Stimulated activated CD8-positive, alpha-beta memory T cell treated with anti-CD3 and anti-CD28 coated beads, Interleukin-15, amount 100 ng/mL, for 24 hours (primary cell): ENCODE measurements around the gene ARHGAP4.

ENCODE experiments used
- DNase-seq: peaks from one replicate; pipeline ENCODE4 v3.0.0-alpha.2; 2020; ENCODE audit warnings: low read depth

ARHGAP4 gene

DNA sequence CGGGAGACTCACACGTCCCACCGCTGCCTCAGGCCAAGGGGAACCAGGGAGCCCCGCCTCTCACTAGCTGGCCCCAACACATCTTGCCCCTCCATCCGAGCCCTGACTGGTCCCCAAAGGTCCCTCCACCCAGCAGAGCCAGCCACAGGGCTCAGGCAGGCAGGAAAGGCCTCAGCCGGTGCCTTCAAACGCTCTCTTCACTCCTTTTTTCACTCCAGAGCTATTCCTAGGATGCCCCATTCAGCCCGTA, 1.5 kb upstream of the ARHGAP4 start:
- no peak for DNase-seq

DNA sequence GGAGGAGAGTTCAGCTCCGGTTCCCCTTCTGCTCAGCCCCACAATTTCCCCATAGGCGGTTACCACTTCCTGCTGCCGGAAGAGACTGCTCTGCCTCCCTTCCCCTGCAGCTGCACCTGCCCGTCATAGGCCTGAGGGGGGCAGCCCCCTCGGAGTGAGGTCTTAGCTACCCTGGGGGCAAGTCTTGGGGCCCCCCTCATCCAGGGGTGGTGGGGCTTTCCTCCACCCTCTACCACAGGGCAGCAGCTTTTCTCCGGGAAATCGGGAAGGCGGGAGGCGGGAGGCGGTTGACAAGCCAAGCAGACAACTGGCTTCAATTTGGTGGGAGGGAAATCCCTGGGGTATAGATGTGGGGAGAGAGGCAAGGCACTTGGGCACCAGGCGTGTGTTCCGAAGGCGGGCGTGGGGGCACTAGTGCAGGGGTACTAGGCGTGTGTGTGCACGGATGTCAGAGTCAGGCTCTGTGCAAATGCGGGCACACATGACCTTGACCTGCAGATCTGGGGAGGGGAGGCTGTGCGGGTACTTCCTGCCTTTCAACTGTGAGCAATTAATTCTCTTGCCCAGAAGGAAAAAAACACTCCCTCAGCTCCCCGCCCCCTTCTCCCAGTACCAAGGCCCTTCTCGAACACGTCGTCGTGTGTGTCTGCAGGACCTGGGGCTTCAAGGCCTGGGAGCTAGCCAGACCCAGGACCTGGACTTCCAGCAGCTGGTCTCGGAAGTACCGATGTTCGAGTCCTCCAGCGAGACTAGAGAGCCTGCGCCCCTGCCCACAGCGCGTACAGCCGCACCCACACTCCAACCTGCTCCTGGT, 1.0 kb upstream of the ARHGAP4 start:
- no peak for DNase-seq

DNA sequence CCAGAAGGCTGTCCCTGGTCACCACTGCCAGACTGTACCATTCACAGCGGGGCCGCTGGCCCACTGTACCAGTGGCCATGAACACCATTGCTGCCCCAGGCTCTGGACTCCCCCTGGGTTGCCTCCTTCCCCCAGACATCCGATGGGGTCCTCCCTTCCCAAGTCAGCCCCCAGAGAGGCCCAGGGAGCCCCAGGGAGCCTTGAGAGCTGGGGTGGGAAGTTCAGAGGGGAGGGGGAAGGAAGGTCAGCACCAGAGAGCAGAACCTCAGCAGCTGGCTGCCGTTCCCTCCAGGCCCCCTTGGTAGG, 441 bp upstream of the ARHGAP4 start:
- DNase-seq: no peak

DNA sequence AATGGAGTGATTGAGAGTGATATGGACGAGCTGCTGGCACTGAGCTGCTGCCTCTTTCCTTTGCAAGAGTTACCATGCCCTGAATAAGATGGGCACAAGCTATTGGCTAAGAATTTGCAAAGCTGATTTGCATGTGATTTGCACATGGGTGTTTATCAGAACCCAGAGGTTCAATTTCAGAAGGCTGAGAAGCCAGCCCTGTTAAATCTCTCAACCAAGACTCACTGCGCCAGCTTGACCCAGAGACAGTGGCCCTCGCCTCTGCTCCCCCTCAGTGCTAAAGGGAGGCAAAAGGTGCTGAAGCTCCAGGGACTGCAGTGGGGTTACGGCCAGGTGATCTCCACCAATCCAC, 701 bp downstream of the ARHGAP4 start:
- no peak for DNase-seq

DNA sequence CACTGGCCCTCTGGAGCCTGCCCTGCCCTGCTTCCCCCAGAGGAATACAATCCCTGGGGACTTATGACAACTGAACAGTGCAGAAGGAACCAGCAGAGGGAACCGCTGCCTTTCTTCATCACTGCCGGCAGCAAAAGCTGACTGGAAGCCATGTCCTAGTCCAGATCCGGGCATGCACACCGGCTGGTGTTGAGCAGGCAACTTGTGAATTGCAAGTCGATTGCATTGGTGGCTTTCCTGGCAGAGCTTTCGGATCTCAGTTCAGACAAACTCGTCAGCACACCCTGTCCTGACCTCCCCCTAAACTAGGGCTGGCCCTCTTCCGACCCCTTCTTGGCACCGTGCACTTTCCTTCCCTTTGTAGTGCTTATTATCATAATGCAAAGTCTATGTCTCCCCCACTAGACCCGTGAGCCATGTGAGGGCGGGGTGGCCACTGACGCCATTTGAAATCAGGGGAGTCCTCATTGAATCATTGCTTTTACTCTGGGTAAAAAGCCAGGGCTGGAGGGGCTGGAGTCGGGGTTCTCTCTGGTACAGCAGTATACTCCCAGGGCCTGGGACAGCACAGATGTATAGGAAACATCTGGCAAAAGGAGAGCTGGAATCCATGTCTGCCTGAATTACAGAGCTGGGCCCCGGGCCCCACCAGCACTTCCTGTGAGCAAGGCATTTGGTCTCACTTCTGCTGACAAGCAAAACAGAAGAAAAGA, 1.8 kb downstream of the ARHGAP4 start:
- no peak for DNase-seq

DNA sequence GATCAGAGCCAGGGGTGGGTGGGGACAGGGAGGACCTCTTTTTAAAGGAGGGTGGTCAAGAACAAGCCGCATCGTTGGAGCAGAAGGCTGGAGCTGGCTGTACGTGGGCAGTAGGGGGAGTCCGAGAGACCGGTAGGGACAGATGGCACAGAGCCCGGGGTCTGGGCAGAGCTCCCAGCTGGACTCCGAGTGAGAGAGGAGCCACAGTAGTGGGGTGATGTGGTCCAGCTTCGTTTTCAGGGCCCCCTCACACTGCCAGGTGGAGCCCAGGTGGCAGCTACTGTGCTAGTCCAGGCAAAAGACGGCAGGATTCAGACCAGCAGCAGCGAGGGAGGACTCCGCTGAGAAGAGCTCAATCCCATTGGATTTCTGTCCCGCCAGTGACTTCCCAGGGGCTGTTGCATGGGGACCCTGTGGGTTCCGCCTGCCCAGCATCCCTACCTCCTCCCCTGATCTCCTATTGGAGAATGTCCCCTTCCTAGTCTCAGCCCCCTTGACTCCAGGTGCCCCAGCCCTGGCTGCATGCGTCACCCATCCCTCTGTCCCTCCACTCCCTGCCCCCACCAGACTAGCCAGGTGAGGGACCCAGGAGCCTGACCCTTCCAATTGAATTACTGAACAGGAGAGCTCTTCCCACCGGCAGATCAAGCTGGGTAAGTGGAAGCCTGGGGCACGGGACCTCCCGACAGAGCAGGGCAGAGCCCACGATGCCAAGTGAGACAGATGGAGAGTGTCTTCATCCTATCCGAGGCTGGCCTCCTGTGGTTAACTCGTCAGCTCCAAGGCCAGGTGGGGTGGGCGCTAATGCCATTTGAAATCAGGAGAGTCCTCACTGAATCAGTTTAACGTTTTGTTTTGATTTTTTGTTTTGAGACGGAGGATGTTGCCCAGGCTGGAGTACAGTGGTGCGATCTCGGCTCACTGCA, 2.9 kb downstream of the ARHGAP4 start:
- no peak for DNase-seq

DNA sequence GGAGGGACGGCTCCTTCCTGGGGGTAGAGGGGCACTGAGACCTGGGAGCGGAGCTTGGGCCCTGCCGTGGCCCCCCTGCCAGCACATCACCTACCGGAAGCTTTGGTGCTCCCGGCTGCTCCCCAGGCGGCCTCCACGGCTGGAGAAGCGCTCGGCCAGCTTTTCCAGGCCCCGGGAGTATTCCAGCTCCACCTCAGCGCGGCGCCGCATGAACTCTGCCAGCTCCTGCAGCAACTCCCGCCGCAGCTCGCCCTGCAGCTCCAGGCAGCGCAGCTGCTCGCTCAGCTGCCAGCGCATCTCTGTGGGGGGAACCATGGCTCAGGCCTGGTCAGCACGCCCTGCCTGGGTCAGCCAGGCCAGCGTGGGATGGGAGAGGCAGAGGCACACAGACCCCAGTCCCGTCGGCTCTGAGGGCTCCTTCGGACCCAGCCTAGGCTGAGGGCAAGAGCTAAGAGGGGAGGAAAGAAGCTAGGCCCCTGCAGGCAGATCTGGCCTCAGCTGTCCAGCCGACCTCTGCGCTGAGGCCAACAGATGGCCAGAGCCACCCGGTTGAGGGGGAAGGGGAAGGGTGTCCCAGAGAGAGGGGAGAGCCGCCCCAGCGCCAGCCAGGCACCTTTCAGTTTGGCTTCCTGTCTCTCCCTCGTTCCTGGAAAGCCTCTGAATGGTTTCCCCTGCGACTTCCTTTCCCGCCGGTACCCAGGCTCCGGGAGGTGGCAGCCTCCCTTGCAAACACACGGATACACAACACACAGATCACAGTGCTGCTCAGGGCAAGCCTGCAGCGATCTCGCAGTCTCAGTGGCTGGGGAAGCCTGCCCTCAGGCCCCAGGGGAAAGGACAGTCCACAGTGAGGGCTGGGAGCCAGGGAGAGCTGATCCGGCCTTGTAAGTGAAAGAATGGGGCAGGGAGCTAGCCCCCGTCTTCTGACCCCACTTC, 4.3 kb downstream of the ARHGAP4 start:
- no peak for DNase-seq

DNA sequence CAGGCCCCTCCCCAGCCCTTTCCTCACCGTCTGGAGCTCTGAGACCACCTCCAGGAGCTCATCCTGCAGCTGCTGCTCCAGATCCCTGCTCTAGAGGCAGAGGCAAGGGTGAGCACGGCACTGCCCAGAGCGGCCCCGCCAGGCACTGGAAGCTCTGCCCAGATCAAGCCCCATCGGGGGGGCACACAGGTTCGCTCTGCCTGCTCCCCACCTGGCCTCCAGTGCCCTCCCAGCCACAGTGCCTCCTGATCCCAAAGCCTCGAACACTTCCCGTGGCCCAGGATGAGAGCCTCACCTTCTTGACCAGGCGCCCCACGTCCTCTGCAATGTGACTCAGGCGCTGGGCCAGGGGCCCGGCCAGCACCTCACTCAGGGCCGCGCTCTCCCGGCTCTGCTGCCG, 5.0 kb downstream of the ARHGAP4 start:
- no peak for DNase-seq

DNA sequence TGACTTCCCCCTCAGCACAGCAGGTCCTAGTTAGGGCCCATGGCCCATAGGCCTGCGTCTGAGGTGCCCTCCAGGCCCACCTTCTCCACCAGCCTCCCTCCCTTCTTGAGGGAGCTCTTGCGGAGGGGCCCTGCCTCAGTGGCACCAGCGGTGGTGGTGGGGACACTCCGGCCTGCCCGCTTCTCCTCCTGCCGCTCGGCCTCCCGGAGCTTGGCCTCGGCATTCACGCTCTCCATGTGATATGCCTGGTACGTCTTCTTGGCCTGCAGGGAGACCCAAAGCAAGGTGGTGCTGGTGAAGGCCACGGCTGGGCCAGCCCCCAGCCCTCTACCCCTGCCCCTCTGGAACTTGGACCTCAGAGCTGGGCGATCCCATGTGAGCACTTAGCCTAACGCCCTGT, 5.5 kb downstream of the ARHGAP4 start:
- DNase-seq: no peak

DNA sequence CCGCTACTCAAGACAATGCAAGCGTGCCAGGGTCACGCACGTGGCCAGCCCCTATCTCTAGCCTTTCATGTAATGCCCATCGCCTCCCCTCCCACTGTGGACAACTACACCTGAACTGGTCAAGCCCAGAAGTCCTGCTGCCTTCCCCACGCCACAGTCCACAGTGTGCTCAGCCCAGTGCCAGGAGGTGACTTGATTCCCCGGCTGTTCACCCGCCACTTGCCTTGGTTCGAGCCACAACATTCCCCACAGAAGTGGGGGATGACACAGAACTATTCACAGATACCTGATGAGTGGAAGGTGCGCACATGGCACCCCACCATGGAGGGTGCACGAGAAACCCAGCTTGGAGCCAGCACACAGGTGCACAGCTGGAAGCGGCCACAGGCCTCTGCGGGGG, 6.8 kb downstream of the ARHGAP4 start:
- no peak for DNase-seq

DNA sequence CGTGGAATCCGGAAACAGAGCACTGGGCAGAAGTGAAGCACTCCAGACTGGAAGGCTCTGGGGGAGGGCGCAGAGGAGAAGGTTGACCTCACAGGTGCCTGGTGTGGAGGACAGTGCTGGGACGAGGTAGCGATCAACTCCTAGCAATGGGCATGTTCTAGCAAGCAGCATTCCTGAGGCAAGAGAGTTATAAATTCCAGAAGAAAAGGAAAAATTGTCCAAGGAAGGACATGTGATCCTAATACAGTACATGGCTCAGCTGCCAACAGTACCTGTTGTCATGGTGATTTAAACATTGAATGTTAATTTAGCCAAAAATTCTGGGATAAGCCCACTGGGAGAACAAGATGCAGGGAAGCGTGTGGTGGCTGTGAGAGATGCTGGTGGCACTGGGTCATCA, 8.2 kb downstream of the ARHGAP4 start:
- DNase-seq: no peak

DNA sequence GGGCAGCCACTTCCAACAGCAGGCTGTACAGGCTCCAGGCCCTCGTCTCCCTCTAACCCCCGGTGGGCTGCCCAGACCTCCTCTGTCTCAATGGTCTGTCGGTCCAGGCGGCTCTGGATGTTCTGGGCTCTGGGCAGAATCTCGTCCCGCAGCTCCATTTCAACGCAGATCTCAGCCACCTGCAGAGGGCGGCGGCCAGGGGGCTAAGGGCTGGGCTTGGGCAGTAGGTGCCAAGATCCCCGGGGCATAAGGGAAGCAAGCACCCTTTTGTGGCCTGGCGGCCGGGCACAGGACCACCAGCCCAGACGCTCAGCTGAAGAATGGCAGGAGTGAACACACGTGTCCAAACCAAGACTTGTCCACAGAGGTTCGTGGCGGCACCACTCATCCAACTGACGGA, 12.4 kb downstream of the ARHGAP4 start:
- DNase-seq: no peak

DNA sequence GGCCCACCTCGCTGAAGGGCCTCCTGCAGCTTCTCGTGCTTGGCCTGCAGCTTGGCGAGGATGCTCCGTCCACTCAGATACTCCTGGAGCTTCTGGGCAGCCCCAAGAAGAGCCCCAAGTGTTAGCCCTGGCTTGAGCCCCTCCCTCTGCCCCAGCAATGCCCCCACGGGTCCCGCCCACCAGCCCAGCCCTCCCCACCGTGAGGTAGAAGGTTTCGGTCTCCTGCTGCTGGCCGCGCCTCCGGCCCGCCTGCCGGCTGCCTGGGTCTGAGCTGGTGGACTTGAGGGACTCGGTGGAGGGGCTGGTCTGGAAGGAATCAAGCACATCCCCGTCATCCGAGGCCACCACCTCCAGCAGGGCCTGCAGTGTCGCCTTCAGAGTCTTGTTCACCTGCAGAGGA, 12.9 kb downstream of the ARHGAP4 start:
- no peak for DNase-seq

DNA sequence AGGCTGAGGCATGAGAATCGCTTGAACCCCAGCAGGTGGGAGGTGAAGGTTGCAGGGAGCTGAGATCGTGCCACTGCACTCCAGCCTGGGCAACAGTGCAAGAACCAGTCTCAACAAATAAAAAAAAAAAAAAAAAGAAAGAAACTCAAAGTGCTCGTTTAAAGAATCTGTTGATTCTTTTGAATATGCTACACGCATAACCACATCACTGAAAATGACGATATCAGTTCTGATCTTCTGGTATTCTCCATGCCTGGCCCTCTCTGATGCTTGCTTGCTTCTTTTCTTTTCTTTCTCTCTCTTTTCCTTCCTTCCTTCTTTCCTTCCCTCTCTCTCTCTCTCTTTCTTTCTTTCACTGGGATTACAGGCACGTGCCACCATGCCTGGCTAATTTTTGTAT, 14.3 kb downstream of the ARHGAP4 start:
- no peak for DNase-seq

DNA sequence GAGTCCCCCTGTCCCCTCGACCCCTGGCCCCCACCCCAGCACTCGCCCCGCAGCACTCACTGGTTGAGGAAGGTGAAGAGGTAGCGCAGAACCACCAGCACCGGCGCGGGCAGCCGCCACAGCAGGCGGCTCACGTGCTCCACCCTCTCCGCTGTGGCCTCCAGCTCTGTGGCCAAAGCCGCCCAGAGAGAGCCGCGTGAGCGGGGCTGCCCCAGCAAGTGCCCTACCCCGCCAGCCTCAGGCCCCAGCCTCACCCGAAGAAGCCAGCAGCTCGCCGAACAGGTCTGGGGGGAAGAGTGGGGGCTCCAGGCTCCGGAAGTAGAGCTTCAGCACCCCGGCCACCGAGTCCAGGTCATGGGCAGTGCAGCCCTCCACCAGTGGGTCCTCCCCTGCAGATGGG, 15.6 kb downstream of the ARHGAP4 start:
- DNase-seq: no peak

DNA sequence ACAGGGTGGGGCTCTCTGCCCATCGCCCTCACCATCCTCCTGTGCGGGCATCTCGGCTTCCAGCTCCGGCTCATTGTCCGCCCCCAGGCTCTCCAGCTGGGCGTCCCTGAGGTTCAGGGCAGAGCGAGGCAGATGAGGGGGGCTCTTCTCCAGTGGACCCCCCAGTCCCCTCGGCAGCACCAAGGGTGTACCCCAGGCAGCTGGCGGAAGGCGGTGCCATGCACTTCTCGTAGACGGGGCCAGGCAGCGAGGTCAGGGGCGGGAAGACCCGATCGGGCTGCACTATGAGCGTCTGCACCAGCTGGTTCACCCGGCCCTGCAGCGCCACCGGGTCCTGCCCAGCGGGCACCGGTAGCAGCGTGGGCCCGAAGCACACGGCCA, 16.1 kb downstream of the ARHGAP4 start:
- DNase-seq: no peak

DNA sequence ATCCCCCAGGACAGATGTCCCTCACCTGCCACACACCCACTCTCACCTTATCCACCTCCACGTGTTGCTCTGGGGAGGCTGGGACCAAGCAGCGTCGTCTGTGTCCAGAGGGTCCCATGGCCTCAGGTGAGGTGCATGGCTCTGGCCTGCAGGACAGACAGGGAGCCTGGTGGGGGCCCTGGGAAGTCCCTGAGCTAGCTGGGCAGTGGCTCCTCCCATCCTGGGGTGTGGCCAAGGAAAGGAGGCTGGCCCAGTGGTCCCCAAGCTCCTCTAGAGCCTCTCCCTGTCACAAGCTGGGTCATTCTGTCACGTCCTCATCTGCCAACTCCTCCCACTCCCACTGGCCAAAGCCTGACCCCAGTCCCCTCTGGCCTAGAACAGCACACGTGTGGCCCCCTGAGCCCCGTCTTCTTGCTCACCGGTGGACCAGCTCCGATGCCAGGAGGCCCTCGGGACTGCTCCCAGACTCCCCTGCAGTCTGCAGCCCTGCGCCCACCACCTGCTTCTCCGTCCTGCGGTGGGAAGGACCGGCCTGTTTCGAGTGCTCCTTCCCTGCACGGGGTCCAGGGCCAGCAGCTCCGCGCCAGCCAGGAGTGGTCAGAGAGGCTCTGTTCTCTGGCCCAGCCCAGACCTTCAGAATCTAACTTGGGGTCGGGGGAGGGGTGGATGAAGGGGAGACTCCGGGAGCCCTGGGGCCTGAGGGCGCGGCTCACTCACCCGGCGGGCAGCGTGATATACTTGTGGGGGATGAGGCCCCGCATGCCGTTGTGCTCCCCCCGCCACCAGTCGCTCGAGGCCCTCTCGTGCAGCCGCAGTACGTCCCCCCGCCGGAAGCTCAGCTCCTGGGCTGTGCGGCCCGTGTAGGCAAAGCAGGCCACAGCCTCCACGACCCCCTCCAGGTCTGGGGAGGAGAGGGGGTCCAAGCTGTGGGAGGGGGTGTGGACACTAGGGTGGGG, 16.8 kb downstream of the ARHGAP4 start:
- no peak for DNase-seq

DNA sequence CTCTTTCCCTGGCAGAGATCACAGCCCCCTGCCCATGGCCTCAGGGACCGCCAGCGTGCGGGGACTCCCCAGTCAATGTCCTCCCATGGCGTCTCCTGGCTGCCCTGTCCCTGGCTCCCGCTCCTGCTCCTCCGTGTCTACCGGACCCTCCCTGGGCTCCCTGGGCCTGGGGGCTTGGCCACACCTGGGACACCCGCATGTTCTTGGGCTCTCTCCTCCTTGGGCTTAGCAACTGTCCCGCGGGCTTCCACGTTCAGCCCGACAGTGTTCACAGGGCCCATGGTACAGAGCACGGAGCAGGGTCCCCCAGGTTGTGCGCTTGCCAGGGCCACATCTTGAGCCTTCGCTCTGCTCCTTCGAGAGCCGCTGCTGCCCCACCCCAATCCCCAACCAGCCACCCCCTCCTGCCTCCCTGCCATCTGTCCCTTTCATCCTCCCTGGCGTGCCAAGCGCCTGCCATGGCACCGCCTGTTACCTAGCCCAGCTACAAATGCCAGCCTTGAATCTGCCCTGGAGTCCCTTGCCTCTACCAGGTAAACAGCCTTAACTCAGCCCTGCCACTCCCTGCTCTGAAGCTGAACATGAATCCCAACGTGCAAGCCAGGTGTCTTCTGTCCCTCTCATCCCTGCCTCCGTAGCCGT, 17.7 kb downstream of the ARHGAP4 start:
- DNase-seq: no peak

DNA sequence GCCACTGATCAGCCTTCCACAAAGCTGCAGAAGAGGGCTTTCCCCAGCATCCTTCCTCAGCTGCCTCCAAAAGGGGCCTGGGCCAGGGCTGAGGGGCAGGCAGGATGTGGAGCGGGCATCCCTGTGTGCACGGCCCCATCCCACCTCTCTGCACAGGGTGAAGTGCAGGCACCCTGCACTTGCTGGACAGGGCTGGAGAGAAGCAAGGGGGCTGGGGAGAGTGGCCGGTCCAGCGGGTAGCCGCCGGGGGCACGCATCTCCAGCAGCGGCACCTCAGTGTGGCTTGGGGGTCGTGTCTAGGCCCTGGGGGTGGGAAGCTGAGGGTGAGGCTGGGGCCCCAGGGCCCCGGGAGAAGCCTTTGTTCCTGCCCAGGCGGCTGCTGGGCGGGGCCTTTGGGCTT, 18.6 kb downstream of the ARHGAP4 start:
- DNase-seq: no peak

DNA sequence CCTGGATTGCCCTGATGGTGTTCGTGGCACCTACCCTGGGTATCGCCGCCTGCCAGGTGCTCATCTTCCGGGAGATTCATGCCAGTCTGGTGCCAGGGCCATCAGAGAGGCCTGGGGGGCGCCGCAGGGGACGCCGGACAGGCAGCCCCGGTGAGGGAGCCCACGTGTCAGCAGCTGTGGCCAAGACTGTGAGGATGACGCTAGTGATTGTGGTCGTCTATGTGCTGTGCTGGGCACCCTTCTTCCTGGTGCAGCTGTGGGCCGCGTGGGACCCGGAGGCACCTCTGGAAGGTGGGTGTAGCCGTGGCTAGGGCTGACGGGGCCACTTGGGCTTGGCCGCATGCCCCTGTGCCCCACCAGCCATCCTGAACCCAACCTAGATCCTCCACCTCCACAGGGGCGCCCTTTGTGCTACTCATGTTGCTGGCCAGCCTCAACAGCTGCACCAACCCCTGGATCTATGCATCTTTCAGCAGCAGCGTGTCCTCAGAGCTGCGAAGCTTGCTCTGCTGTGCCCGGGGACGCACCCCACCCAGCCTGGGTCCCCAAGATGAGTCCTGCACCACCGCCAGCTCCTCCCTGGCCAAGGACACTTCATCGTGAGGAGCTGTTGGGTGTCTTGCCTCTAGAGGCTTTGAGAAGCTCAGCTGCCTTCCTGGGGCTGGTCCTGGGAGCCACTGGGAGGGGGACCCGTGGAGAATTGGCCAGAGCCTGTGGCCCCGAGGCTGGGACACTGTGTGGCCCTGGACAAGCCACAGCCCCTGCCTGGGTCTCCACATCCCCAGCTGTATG, 19.7 kb downstream of the ARHGAP4 start:
- no peak for DNase-seq
